Measurements from ENCODE around the gene SUMO3. TPM values are rescaled to one million over a fixed set of nuclear protein-coding genes. Genes with fewer than 3 reads are reported as not detected.

Gene SUMO3
- total RNA-seq, 1 donor from 2014 or later = 58.7 TPM

DNA sequence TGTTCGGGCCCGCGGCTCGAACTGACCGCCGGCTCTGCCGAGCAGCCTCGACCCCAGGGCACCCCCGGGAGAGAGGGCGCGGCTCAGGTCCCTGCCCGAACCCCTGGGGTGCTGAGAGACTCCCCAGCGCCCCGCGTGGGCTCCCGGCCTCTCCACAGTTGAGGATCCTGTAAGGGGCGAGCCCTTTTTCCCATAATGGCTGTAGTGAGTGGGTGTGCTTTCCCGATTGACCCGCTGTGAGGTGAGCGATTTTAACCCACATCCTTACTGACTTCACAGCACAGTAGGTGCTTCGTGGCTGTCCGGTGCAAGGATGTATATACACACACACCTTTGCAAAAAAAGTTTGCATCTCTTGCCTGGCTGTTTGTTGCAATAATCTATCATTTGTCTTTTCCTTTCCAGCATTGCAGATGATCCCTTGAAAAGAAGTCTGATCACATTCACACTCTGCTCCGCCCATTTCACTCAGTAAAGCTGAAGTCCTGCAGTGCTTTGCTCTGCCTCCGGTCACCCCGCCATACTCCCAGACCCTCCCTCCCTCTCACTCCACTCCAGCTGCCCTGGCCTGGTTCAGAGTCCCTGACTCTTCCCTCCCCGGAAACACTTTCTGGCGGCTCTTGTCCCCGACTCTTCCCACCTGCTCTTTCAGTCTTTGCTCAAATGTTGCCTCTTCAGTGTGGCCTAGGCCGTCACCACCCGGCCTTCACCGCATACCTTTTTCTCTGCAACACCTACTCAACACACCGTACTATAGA lies 15.3 kb downstream of the SUMO3 start:
- TF ChIP-seq, protein P1, sequence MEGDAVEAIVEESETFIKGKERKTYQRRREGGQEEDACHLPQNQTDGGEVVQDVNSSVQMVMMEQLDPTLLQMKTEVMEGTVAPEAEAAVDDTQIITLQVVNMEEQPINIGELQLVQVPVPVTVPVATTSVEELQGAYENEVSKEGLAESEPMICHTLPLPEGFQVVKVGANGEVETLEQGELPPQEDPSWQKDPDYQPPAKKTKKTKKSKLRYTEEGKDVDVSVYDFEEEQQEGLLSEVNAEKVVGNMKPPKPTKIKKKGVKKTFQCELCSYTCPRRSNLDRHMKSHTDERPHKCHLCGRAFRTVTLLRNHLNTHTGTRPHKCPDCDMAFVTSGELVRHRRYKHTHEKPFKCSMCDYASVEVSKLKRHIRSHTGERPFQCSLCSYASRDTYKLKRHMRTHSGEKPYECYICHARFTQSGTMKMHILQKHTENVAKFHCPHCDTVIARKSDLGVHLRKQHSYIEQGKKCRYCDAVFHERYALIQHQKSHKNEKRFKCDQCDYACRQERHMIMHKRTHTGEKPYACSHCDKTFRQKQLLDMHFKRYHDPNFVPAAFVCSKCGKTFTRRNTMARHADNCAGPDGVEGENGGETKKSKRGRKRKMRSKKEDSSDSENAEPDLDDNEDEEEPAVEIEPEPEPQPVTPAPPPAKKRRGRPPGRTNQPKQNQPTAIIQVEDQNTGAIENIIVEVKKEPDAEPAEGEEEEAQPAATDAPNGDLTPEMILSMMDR (conservative IDR thresholded peaks at IDR 0.05; ENCODE audit: low read depth, low read length) = no peak
- H3K4me3 ChIP-seq (ENCODE audit: low read depth, low read length) = peak overlapping the region; percentile 80
- no peak for DNase-seq (ENCODE audit: low read depth)

DNA sequence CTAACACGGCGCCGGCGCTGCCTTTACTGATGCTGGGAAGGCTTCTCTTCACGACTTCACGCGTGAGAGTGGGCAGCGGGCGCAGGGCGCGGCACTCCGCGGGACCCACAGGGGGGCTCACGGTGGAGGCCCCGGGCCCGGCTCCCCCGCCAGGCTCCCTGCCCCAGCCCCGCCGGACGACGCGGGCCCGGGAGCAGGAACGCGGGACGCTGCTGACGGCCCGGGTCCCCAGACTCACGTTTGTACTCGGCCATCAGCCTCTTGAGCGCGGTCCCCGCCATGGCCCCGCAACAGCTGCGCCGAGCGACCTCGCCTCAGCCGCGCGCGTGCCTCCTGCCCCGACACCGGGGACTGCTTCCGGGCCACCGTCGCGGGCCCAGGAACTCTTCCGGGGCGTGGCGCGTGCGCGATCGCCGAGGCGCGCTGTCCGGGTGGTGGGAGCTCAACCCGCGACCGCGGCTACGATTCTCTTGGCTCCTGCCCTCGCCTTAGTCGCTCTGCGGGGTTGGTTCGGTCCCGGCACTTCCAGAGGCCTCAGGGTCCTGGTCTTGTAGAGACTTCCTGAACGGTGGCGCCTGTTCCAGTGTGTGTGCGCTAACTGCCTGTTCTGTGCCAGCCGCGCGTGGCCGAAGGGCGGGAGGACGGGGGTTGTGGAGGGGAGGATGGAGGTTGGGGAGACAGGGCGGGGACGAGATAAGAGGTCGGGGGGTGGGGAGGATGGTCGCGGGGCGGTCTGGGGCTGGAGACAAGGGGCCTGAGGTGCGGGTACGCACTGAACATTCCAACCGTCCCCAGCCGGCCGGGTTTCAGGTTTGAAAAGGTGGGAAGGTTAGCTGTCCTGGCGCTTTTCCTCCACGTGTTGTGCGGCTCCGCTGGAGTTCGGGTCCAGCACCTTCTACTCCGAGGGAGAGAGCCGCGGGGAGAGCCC lies 16.1 kb downstream of the SUMO3 start, which contains the start of gene UBE2G2:
UBE2G2 (minus strand) TSS at position 353 of the 928 bp plus-strand sequence; CDS start at position 281, 72 bp downstream.
- TF ChIP-seq, protein P1 (conservative IDR thresholded peaks at IDR 0.05; ENCODE audit: low read depth, low read length) = no peak
- no peak for DNase-seq (ENCODE audit: low read depth)
- peak within 1 kb of the TSS; percentile 80 for H3K4me3 ChIP-seq (ENCODE audit: low read depth, low read length)

DNA sequence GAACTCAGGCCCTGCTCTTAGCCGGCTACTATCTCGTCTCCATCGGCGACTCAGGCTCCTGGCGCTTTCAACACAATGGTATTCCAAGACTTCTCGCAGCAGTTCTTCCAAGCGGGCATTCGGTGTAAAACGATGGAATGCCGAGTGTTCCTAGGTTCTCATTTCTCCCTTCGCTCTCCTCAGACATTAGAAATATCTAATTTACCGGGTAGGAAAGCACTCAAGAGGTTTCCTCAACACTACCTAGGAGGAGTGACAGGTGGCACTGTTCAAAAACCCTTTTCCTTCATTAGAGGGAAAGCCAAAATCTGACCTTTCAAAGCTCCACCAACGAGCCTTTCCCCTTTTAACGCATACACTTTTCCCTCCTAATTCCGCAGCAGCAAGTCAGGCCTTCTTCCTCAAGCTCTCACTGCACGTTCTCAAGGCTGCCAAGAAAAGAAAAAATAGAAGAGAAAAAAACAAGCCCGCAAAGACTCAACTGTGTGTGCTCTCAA lies 16.8 kb downstream of the SUMO3 start:
- peak overlapping the region; percentile 80 for H3K4me3 ChIP-seq (ENCODE audit: low read depth, low read length)
- TF ChIP-seq, protein P1 (conservative IDR thresholded peaks at IDR 0.05; ENCODE audit: low read depth, low read length) = peak; percentile 66
- DNase-seq (ENCODE audit: low read depth) = no peak

DNA sequence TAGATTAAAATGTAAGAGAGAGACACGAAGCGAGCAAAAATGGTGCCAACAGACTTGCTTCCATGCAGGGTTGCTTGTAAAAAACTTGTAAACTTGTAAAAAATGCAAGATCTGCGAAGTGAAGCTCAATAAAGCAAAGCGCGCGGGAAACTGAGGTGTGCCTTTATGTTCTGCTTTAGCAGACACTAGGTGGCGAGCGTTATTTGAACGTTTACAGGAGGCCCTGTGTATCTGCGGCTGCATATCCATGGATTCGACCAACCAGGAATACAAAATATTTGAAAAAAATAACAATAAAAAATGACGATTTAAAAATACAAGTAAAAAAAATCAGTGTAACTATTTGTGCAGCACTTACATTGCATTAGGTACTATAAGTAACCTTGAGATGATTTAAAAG lies 17.8 kb downstream of the SUMO3 start:
- H3K4me3 ChIP-seq (ENCODE audit: low read depth, low read length) = peak overlapping the region; percentile 80
- DNase-seq (ENCODE audit: low read depth) = no peak

DNA sequence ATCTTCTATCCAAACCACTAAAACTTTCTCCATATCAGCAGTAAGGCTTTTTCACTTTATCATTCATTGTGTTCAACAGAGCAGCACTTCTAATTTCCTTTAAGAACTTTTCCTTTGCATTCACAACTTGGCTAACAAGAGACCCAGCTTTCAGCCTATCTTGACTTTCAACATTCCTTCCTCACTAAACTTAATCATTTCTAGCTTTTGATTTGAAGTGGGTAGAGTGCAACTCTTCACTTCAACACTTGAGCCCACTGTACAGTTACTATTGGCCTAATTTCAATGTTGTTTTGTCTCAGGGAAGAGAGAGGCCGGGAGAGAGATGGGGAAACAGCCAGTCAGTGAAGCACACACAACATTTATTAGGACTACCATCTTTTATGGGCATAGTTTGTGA lies 18.2 kb downstream of the SUMO3 start:
- peak overlapping the region; percentile 12 for H3K4me3 ChIP-seq (ENCODE audit: low read depth, low read length)
- TF ChIP-seq, protein P1 (conservative IDR thresholded peaks at IDR 0.05; ENCODE audit: low read depth, low read length) = no peak
- DNase-seq (ENCODE audit: low read depth) = no peak

More for the DNA sequence above, 17.8 kb downstream of the SUMO3 start:
- TF ChIP-seq, protein P1 (conservative IDR thresholded peaks at IDR 0.05; ENCODE audit: low read depth, low read length) = peak; percentile 55

DNA sequence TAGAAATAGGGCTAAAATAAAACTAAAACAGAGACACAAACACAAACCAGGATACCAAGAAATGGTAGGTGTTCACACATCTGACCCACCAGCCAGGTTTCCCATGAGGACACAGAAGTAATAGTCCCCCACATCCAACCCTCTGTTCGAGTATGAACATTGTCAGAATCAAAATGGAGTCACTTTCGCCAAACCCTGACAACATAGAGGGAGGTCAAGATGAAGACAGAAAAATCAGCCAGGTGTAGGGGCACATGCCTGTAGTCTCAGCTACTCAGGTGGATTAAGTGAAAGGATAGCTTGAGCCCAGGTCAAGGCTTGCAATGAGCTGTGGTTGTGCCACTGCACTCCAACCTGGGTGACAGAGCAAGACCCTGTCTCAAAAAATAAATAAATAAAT lies 20.1 kb downstream of the SUMO3 start:
- H3K4me3 ChIP-seq (ENCODE audit: low read depth, low read length) = no peak overlapping the region
- no peak for DNase-seq (ENCODE audit: low read depth)
- TF ChIP-seq, protein P1 (conservative IDR thresholded peaks at IDR 0.05; ENCODE audit: low read depth, low read length) = no peak
